ENCODE results near the gene ZNF618. TPM values are rescaled to one million over a fixed set of nuclear protein-coding genes. Genes with fewer than 3 reads are reported as not detected.

ZNF618 gene
- polyA plus RNA-seq, 1 of the 3 experiments (the other 2 are of a cell fraction): 6.2 TPM

DNA sequence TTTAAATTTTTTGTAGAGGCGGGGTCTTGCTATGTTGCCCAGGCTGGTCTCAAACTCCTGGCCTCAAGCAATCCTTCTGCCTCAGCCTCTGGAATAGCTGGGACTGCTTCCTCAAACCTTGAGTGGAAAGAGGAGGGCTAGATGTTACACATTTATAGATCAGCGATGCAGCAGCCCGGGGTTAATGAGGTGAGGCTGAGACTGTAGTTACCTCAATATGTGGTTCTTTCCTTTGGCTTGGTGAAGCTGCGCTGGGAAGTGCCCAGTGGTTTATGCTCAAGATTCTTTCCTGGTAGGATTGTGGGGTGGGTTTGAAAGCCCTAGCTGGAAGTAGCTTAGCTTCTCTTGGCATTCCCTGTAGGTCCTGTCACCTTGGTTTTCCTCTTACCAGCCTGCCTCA is 22.5 kb downstream of the ZNF618 start:
- H3K27ac ChIP-seq (ENCODE audit: low read depth in 2 of 2, low read length in 1 of 2): no peak overlapping the region
- peaks cover 89% of the 10 kb centered on the region for H3K79me2 ChIP-seq (ENCODE audit: insufficient read depth)
- ChIA-PET CTCF (interaction anchor here (0.9 kb wide), 1 partner anchor 21 kb away, joined by 3 read pairs; no protein-coding TSS in a partner anchor), POLR2A (interaction anchor here (0.7 kb wide), 1 partner anchor 124 kb away, joined by 3 read pairs; no protein-coding TSS in a partner anchor)
- no peaks in the 10 kb centered on the region for H3K27me3 ChIP-seq (ENCODE audit: insufficient read depth)
- 97% methylated on average over 4 of the region's 4 CpGs for WGBS (ENCODE audit: low lambda C conversion rate)
- H3K9ac ChIP-seq: no peak overlapping the region
- peaks cover 20% of the 10 kb centered on the region for H3K9me3 ChIP-seq
- H2AFZ ChIP-seq (ENCODE audit: low read depth): no peak overlapping the region
- H4K20me1 ChIP-seq (ENCODE audit: insufficient read depth): peaks cover 25% of the 10 kb centered on the region
- H3K4me1 ChIP-seq (ENCODE audit: control insufficient read depth in 1 of 2, insufficient read depth in 2 of 2, low read depth in 1 of 2, low read length in 1 of 2): no peaks in the 10 kb centered on the region; a peak in 2 of 4 replicates
- DNase-seq: no peak
- no peaks in the 10 kb centered on the region for H3K9me2 ChIP-seq
- no peak for TF ChIP-seq TCF12 (IDR thresholded peaks at IDR 0.05)
- TF ChIP-seq, protein P1, sequence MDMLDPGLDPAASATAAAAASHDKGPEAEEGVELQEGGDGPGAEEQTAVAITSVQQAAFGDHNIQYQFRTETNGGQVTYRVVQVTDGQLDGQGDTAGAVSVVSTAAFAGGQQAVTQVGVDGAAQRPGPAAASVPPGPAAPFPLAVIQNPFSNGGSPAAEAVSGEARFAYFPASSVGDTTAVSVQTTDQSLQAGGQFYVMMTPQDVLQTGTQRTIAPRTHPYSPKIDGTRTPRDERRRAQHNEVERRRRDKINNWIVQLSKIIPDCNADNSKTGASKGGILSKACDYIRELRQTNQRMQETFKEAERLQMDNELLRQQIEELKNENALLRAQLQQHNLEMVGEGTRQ (IDR thresholded peaks at IDR 0.05; ENCODE audit: borderline replicate concordance, low read depth, low read length): no peak
- TF ChIP-seq, protein P2, sequence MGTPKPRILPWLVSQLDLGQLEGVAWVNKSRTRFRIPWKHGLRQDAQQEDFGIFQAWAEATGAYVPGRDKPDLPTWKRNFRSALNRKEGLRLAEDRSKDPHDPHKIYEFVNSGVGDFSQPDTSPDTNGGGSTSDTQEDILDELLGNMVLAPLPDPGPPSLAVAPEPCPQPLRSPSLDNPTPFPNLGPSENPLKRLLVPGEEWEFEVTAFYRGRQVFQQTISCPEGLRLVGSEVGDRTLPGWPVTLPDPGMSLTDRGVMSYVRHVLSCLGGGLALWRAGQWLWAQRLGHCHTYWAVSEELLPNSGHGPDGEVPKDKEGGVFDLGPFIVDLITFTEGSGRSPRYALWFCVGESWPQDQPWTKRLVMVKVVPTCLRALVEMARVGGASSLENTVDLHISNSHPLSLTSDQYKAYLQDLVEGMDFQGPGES (IDR thresholded peaks at IDR 0.05; ENCODE audit: low read depth, low read length): no peak
- no peak for TF ChIP-seq ELF1 (IDR thresholded peaks at IDR 0.05)
- no peak for TF ChIP-seq MEF2A (IDR thresholded peaks at IDR 0.05; ENCODE audit: borderline replicate concordance, low read depth)
- no peak for TF ChIP-seq FOXM1 (IDR thresholded peaks at IDR 0.05; ENCODE audit: low read depth)
- no peak for TF ChIP-seq SIN3A (IDR thresholded peaks at IDR 0.05; ENCODE audit: borderline replicate concordance, low read depth, low read length)
- TF ChIP-seq, protein P3, sequence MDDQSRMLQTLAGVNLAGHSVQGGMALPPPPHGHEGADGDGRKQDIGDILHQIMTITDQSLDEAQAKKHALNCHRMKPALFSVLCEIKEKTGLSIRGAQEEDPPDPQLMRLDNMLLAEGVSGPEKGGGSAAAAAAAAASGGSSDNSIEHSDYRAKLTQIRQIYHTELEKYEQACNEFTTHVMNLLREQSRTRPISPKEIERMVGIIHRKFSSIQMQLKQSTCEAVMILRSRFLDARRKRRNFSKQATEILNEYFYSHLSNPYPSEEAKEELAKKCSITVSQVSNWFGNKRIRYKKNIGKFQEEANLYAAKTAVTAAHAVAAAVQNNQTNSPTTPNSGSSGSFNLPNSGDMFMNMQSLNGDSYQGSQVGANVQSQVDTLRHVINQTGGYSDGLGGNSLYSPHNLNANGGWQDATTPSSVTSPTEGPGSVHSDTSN (IDR thresholded peaks at IDR 0.05): no peak
- TF ChIP-seq, protein P4, sequence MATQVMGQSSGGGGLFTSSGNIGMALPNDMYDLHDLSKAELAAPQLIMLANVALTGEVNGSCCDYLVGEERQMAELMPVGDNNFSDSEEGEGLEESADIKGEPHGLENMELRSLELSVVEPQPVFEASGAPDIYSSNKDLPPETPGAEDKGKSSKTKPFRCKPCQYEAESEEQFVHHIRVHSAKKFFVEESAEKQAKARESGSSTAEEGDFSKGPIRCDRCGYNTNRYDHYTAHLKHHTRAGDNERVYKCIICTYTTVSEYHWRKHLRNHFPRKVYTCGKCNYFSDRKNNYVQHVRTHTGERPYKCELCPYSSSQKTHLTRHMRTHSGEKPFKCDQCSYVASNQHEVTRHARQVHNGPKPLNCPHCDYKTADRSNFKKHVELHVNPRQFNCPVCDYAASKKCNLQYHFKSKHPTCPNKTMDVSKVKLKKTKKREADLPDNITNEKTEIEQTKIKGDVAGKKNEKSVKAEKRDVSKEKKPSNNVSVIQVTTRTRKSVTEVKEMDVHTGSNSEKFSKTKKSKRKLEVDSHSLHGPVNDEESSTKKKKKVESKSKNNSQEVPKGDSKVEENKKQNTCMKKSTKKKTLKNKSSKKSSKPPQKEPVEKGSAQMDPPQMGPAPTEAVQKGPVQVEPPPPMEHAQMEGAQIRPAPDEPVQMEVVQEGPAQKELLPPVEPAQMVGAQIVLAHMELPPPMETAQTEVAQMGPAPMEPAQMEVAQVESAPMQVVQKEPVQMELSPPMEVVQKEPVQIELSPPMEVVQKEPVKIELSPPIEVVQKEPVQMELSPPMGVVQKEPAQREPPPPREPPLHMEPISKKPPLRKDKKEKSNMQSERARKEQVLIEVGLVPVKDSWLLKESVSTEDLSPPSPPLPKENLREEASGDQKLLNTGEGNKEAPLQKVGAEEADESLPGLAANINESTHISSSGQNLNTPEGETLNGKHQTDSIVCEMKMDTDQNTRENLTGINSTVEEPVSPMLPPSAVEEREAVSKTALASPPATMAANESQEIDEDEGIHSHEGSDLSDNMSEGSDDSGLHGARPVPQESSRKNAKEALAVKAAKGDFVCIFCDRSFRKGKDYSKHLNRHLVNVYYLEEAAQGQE (IDR thresholded peaks at IDR 0.05; ENCODE audit: low read depth, low read length): no peak
- no peak for TF ChIP-seq RAD21 (IDR thresholded peaks at IDR 0.05; ENCODE audit: low read length)
- no peak for TF ChIP-seq EZH2phosphoT487 (IDR thresholded peaks at IDR 0.05; ENCODE audit: borderline replicate concordance, low read depth)
- no peak overlapping the region for H3K4me3 ChIP-seq (ENCODE audit: low read depth in 2 of 2, low read length in 1 of 2)
- H3K4me2 ChIP-seq: no peak overlapping the region
- H3K36me3 ChIP-seq (replicated peaks in 1 of 2; ENCODE audit: control insufficient read depth in 1 of 2, insufficient read depth in 2 of 2, low read length in 1 of 2): peaks cover 7 to 25% of the 10 kb centered on the region in 2 experiments
- H3F3A ChIP-seq (replicated peaks; ENCODE audit: insufficient read depth): peaks cover 8% of the 10 kb centered on the region
